Inflammatory macrophage (primary cell): ENCODE measurements around the gene SDC1.
"Not testable (repeated sequence)": the region's sequence is repeated elsewhere in the genome, so short reads cannot be mapped to it uniquely, and the experiment has no call there.

Source experiments
- DNase-seq, 2 donors: peaks; one replicate each; pipeline ENCODE4 v3.0.0-alpha.2; 2020 to 2022

Gene SDC1

GRCh38 chr2:20196657-20197161 lies 28.2 kb downstream of the SDC1 start:
- DNase-seq, result no peak

- no peak for DNase-seq
Measured at GRCh38 chr2:20196053-20196656, 28.8 kb downstream of the SDC1 start.

- no peak for DNase-seq
Measured at GRCh38 chr2:20195431-20196033, 29.4 kb downstream of the SDC1 start.

GRCh38 chr2:20195016-20195411 lies 29.9 kb downstream of the SDC1 start:
- not testable (repeated sequence) for DNase-seq

- DNase-seq, result no peak
Measured at GRCh38 chr2:20194097-20195015, 30.6 kb downstream of the SDC1 start.

GRCh38 chr2:20193185-20193584 lies 31.7 kb downstream of the SDC1 start:
- DNase-seq, result no peak

- no peak for DNase-seq
Measured at GRCh38 chr2:20192781-20193180, 32.1 kb downstream of the SDC1 start.

- DNase-seq, result no peak
Measured at GRCh38 chr2:20191714-20192569, 33.0 kb downstream of the SDC1 start.

GRCh38 chr2:20190876-20191713 lies 33.8 kb downstream of the SDC1 start:
- no peak for DNase-seq

GRCh38 chr2:20190170-20190569 lies 34.8 kb downstream of the SDC1 start:
- DNase-seq, result no peak

- DNase-seq, result no peak
Measured at GRCh38 chr2:20189299-20189931, 35.5 kb downstream of the SDC1 start.

GRCh38 chr2:20188851-20189250 lies 36.1 kb downstream of the SDC1 start:
- no peak for DNase-seq

GRCh38 chr2:20188201-20188600 lies 36.7 kb downstream of the SDC1 start:
- peak in 1 of 2 donors; percentile 13 for DNase-seq

- DNase-seq, result no peak
Measured at GRCh38 chr2:20187331-20187730, 37.6 kb downstream of the SDC1 start.

- no peak for DNase-seq
Measured at GRCh38 chr2:20186855-20187187, 38.1 kb downstream of the SDC1 start.

GRCh38 chr2:20186078-20186854 lies 38.7 kb downstream of the SDC1 start:
- peak; percentile 95 to 97 for DNase-seq

- peak; percentile 83 to 94 for DNase-seq
Measured at GRCh38 chr2:20185176-20186022, 39.5 kb downstream of the SDC1 start.

GRCh38 chr2:20184067-20184938 lies 40.6 kb downstream of the SDC1 start:
- DNase-seq, result peak; percentile 85 to 95
